ENCODE data around the gene RNF113A.

Gene RNF113A

GRCh38 chrX:119853444-119853843 is 18.1 kb downstream of the RNF113A start:
- peaks cover 4% of the 10 kb centered on the region for H3K79me1 ChIP-seq (ENCODE audit: low read length)
- no peaks in the 10 kb centered on the region for H3K9me3 ChIP-seq (ENCODE audit: insufficient read depth, low read depth, low read length)
- no peak overlapping the region for H3K4ac ChIP-seq (ENCODE audit: low read depth, low read length)
- no peak overlapping the region for H2AFZ ChIP-seq (ENCODE audit: insufficient read depth, low read length, poor library complexity)
- H3K23ac ChIP-seq (ENCODE audit: low read length): no peak overlapping the region
- H3K4me2 ChIP-seq (ENCODE audit: low read length): peak overlapping the region; percentile 61
- DNase-seq: peak in 1 of 2 donors; percentile 4
- no peak overlapping the region for H4K12ac ChIP-seq (ENCODE audit: low read depth, low read length)
- H3K27ac ChIP-seq (ENCODE audit: low read depth, low read length): peak overlapping the region; percentile 17
- no peak overlapping the region for H3K4me3 ChIP-seq (ENCODE audit: low read depth, low read length)
- peak overlapping the region; percentile 70 for H4K8ac ChIP-seq (ENCODE audit: low read depth, low read length)
- no peaks in the 10 kb centered on the region for H3K27me3 ChIP-seq (ENCODE audit: insufficient read depth, low read length)
- peaks cover 3% of the 10 kb centered on the region in 2 experiments for H3K36me3 ChIP-seq (ENCODE audit: control insufficient read depth in 1 of 2, insufficient read depth in 2 of 2, low read length in 2 of 2)
- no peak overlapping the region for H3K14ac ChIP-seq (ENCODE audit: low read length)
- H3K9ac ChIP-seq (ENCODE audit: low read length): no peak overlapping the region
- no peak overlapping the region for H2BK12ac ChIP-seq (ENCODE audit: low read length)
- WGBS (ENCODE audit: extremely low coverage, insufficient coverage, insufficient read length): no CpG with 5 or more reads among the region's 10 CpGs
- H2BK5ac ChIP-seq (ENCODE audit: low read depth, low read length, poor library complexity): no peak overlapping the region
- H4K91ac ChIP-seq (ENCODE audit: low read depth, low read length): peak overlapping the region; percentile 47
- H3K18ac ChIP-seq (ENCODE audit: low read length): no peak overlapping the region
- H3K79me2 ChIP-seq (ENCODE audit: control insufficient read depth, insufficient read depth, low read length, poor library complexity): peaks cover 5% of the 10 kb centered on the region
- no peaks in the 10 kb centered on the region for H3K4me1 ChIP-seq (ENCODE audit: control insufficient read depth in 1 of 2, insufficient read depth in 2 of 2, low read length in 2 of 2)
- H2AK5ac ChIP-seq (ENCODE audit: low read length): no peak overlapping the region
- H2BK120ac ChIP-seq (ENCODE audit: insufficient read depth, low read length, poor library complexity): no peak overlapping the region

- no CpG with 5 or more reads among the region's 54 CpGs for WGBS (ENCODE audit: extremely low coverage, insufficient coverage, insufficient read length)
- H3K36me3 ChIP-seq (ENCODE audit: control insufficient read depth in 1 of 2, insufficient read depth in 2 of 2, low read length in 2 of 2): peaks cover 5% of the 10 kb centered on the region in 2 experiments
- H3K4me3 ChIP-seq (ENCODE audit: low read depth, low read length): peak within 1 kb of the TSS; percentile 89
Measured at GRCh38 chrX:119852382-119853353, 18.9 kb downstream of the RNF113A start, which contains the start of gene UPF3B. TSS of gene UPF3B (minus strand) at chrX:119852963. CDS start at chrX:119852928, 35 bp downstream.

DNA sequence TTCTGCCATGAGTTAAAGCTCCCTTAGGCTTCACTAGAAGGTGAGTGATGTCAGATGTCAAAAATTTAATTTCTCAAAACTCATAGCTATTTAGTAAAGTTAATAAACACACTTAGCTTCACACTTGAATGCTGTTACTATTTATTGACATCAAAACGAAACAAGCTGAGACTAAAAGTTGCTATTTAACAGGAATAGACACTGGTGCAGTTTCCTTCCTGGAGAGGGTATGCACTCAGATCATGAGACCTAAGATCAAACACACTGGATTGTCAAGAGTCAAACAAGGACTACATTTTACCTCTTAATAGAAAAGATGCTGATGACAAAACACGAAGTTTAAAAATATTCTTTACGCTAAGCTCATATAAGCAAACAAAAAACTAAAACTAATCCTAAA is 37.6 kb downstream of the RNF113A start:
- Histone ChIP-seq H2BK120ac (ENCODE audit: insufficient read depth, low read length, poor library complexity) (no peak overlapping the region), H3K18ac (ENCODE audit: low read length) (no peak overlapping the region), H3K27ac (ENCODE audit: low read depth, low read length) (no peak overlapping the region), H3K79me1 (ENCODE audit: low read length) (no peaks in the 10 kb centered on the region), H2AK5ac (ENCODE audit: low read length) (no peak overlapping the region), H3K9me3 (ENCODE audit: insufficient read depth, low read depth, low read length) (no peaks in the 10 kb centered on the region), H2BK12ac (ENCODE audit: low read length) (no peak overlapping the region), H3K9ac (ENCODE audit: low read length) (no peak overlapping the region), H4K12ac (ENCODE audit: low read depth, low read length) (no peak overlapping the region), H3K4me3 (ENCODE audit: low read depth, low read length) (no peak overlapping the region), H4K91ac (ENCODE audit: low read depth, low read length) (no peak overlapping the region), H3K4ac (ENCODE audit: low read depth, low read length) (no peak overlapping the region), H3K14ac (ENCODE audit: low read length) (no peak overlapping the region), H3K36me3 (ENCODE audit: control insufficient read depth in 1 of 2, insufficient read depth in 2 of 2, low read length in 2 of 2) (peaks cover 30 to 33% of the 10 kb centered on the region in 2 experiments), H3K27me3 (ENCODE audit: insufficient read depth, low read length) (no peaks in the 10 kb centered on the region), H2AFZ (ENCODE audit: insufficient read depth, low read length, poor library complexity) (no peak overlapping the region), H3K4me2 (ENCODE audit: low read length) (no peak overlapping the region), H3K23ac (ENCODE audit: low read length) (no peak overlapping the region), H4K8ac (ENCODE audit: low read depth, low read length) (no peak overlapping the region), H3K4me1 (ENCODE audit: control insufficient read depth in 1 of 2, insufficient read depth in 2 of 2, low read length in 2 of 2) (no peaks in the 10 kb centered on the region), H2BK5ac (ENCODE audit: low read depth, low read length, poor library complexity) (no peak overlapping the region), H3K79me2 (ENCODE audit: control insufficient read depth, insufficient read depth, low read length, poor library complexity) (no peaks in the 10 kb centered on the region)
- no CpG with 5 or more reads among the region's 3 CpGs for whole genome bisulfite sequencing (ENCODE audit: extremely low coverage, insufficient coverage, insufficient read length)
- no peak for DNase-seq

More at GRCh38 chrX:119852382-119853353, 18.9 kb downstream of the RNF113A start, which contains the start of gene UPF3B:
- Histone ChIP-seq H3K79me2 (ENCODE audit: control insufficient read depth, insufficient read depth, low read length, poor library complexity) (peaks cover 5% of the 10 kb centered on the region), H3K9me3 (ENCODE audit: insufficient read depth, low read depth, low read length) (no peaks in the 10 kb centered on the region), H2BK5ac (ENCODE audit: low read depth, low read length, poor library complexity) (peak within 1 kb of the TSS; percentile 89), H3K23ac (ENCODE audit: low read length) (no peak within 1 kb of the TSS), H3K27ac (ENCODE audit: low read depth, low read length) (peak within 1 kb of the TSS; percentile 81), H4K12ac (ENCODE audit: low read depth, low read length) (peak within 1 kb of the TSS; percentile 97), H3K4me1 (ENCODE audit: control insufficient read depth in 1 of 2, insufficient read depth in 2 of 2, low read length in 2 of 2) (no peaks in the 10 kb centered on the region), H3K4me2 (ENCODE audit: low read length) (peak within 1 kb of the TSS; percentile 77), H3K27me3 (ENCODE audit: insufficient read depth, low read length) (no peaks in the 10 kb centered on the region), H3K14ac (ENCODE audit: low read length) (peak within 1 kb of the TSS; percentile 83), H4K8ac (ENCODE audit: low read depth, low read length) (peak within 1 kb of the TSS; percentile 83), H3K4ac (ENCODE audit: low read depth, low read length) (peak within 1 kb of the TSS; percentile 96), H2BK12ac (ENCODE audit: low read length) (no peak within 1 kb of the TSS), H2BK120ac (ENCODE audit: insufficient read depth, low read length, poor library complexity) (peak within 1 kb of the TSS; percentile 90), H2AFZ (ENCODE audit: insufficient read depth, low read length, poor library complexity) (peak within 1 kb of the TSS; percentile 81), H2AK5ac (ENCODE audit: low read length) (no peak within 1 kb of the TSS), H4K91ac (ENCODE audit: low read depth, low read length) (peak within 1 kb of the TSS; percentile 79), H3K18ac (ENCODE audit: low read length) (peak within 1 kb of the TSS; percentile 85), H3K79me1 (ENCODE audit: low read length) (peaks cover 4% of the 10 kb centered on the region), H3K9ac (ENCODE audit: low read length) (peak within 1 kb of the TSS; percentile 93)
- peak; percentile 96 to 98 for DNase-seq

GRCh38 chrX:119828446-119828845 is 43.1 kb downstream of the RNF113A start:
- no peak overlapping the region for H3K23ac ChIP-seq (ENCODE audit: low read length)
- H2AFZ ChIP-seq (ENCODE audit: insufficient read depth, low read length, poor library complexity): no peak overlapping the region
- H3K4me2 ChIP-seq (ENCODE audit: low read length): no peak overlapping the region
- no peak overlapping the region for H2BK5ac ChIP-seq (ENCODE audit: low read depth, low read length, poor library complexity)
- no peaks in the 10 kb centered on the region for H3K79me2 ChIP-seq (ENCODE audit: control insufficient read depth, insufficient read depth, low read length, poor library complexity)
- H3K27me3 ChIP-seq (ENCODE audit: insufficient read depth, low read length): no peaks in the 10 kb centered on the region
- no peak overlapping the region for H2BK12ac ChIP-seq (ENCODE audit: low read length)
- no peak overlapping the region for H2BK120ac ChIP-seq (ENCODE audit: insufficient read depth, low read length, poor library complexity)
- no peaks in the 10 kb centered on the region for H3K9me3 ChIP-seq (ENCODE audit: insufficient read depth, low read depth, low read length)
- no peak overlapping the region for H3K9ac ChIP-seq (ENCODE audit: low read length)
- H3K36me3 ChIP-seq (ENCODE audit: control insufficient read depth in 1 of 2, insufficient read depth in 2 of 2, low read length in 2 of 2): peaks cover 12 to 13% of the 10 kb centered on the region in 2 experiments
- no peak overlapping the region for H4K12ac ChIP-seq (ENCODE audit: low read depth, low read length)
- no peaks in the 10 kb centered on the region for H3K79me1 ChIP-seq (ENCODE audit: low read length)
- no peaks in the 10 kb centered on the region for H3K4me1 ChIP-seq (ENCODE audit: control insufficient read depth in 1 of 2, insufficient read depth in 2 of 2, low read length in 2 of 2)
- H2AK5ac ChIP-seq (ENCODE audit: low read length): no peak overlapping the region
- H4K8ac ChIP-seq (ENCODE audit: low read depth, low read length): no peak overlapping the region
- WGBS (ENCODE audit: extremely low coverage, insufficient coverage, insufficient read length): no CpG with 5 or more reads among the region's 5 CpGs
- no peak overlapping the region for H3K27ac ChIP-seq (ENCODE audit: low read depth, low read length)
- no peak overlapping the region for H3K18ac ChIP-seq (ENCODE audit: low read length)
- no peak overlapping the region for H3K14ac ChIP-seq (ENCODE audit: low read length)
- H3K4me3 ChIP-seq (ENCODE audit: low read depth, low read length): no peak overlapping the region
- DNase-seq: no peak
- no peak overlapping the region for H3K4ac ChIP-seq (ENCODE audit: low read depth, low read length)
- no peak overlapping the region for H4K91ac ChIP-seq (ENCODE audit: low read depth, low read length)

Measured in trophoblast cell (in vitro differentiated cells and primary cell).